B cell (primary cell): ENCODE results near the gene LBX2. TPM values are rescaled to one million over a fixed set of nuclear protein-coding genes. Genes with fewer than 3 reads are reported as not detected.

ENCODE experiments used
- ATAC-seq: fragments of 200-7000 bp; cut with Tn5 transposase; one replicate; pipeline ENCODE4 v1.10.0; 2021; ENCODE audit warnings: low read depth, mild to moderate bottlenecking, moderate number of reproducible peaks, moderate library complexity
- CTCF ChIA-PET: fragments of 350-600 bp; sonication (Branson Sonifier 250); formaldehyde crosslinking; loops from one replicate; lab custom pipeline; 2021; ENCODE audit warnings: antibody characterized with exemption, inconsistent platforms; lab: Charles Lee
- POLR2A ChIA-PET: fragments of 350-600 bp; sonication (Branson Sonifier 250); formaldehyde crosslinking; loops from one replicate; lab custom pipeline; 2021; ENCODE audit warnings: antibody characterized with exemption; lab: Charles Lee
- DNase-seq: peaks from one replicate; pipeline ENCODE4 v3.0.0; 2013
- H2AFZ ChIP-seq: 2 replicates; pipeline ENCODE4 v1.6.1; 2012; ENCODE audit warnings: mild to moderate bottlenecking, low read depth, low read length; ENCODE audit not compliant: insufficient read depth, poor library complexity, severe bottlenecking
- H3K27ac ChIP-seq, 2 donors: 1 replicate in 1 of 2; 2 replicates in 1 of 2; pipeline ENCODE4 v1.5.1; 2012 to 2013; ENCODE audit warnings: low read length in 2 of 2, mild to moderate bottlenecking in 2 of 2, moderate library complexity in 1 of 2
- H3K27me3 ChIP-seq, 4 experiments: fragments of 200-600 bp in 1 of 4; sonication (generic) in 1 of 4; replicated peaks in 1 of 4; 1 replicate in 2 of 4; 2 replicates in 2 of 4; pipeline versions ENCODE4 v1.6.1 to v1.7.0; 2013 to 2016; ENCODE audit warnings: low read length in 3 of 4, mild to moderate bottlenecking in 2 of 4, mixed read lengths in 1 of 4, moderate library complexity in 1 of 4; ENCODE audit not compliant: insufficient read depth in 4 of 4, control insufficient read depth in 3 of 4; ENCODE audit errors: control extremely low read depth in 1 of 4
- H3K36me3 ChIP-seq, 2 experiments: replicated peaks in 1 of 2; 1 replicate in 1 of 2; 2 replicates in 1 of 2; pipeline versions ENCODE4 v1.6.1 to v1.7.1; 2013; ENCODE audit warnings: low read length in 1 of 2; ENCODE audit not compliant: insufficient read depth in 2 of 2, control insufficient read depth in 1 of 2; ENCODE audit errors: control extremely low read depth in 1 of 2, extremely low read depth in 1 of 2
- H3K4me1 ChIP-seq, 2 donors: fragments of 200-600 bp in 1 of 2; sonication (generic) in 1 of 2; 1 replicate in 1 of 2; 2 replicates in 1 of 2; pipeline versions ENCODE4 v1.5.1 to v1.6.1; 2013 to 2017; ENCODE audit warnings: low read length in 2 of 2; ENCODE audit not compliant: control insufficient read depth in 2 of 2, insufficient read depth in 2 of 2
- H3K4me2 ChIP-seq: replicated peaks from 2 replicates; pipeline ENCODE3; 2012; ENCODE audit warnings: mild to moderate bottlenecking, low read depth, low read length; ENCODE audit not compliant: poor library complexity, severe bottlenecking
- H3K4me3 ChIP-seq, 5 experiments: fragments of 200-600 bp in 1 of 5; sonication (generic) in 1 of 5; 1 replicate in 3 of 5; 2 replicates in 2 of 5; pipeline versions ENCODE4 v1.5.1 to v1.7.0; 2011 to 2016; ENCODE audit warnings: low read length in 4 of 5, mild to moderate bottlenecking in 4 of 5, low read depth in 2 of 5, control low read depth in 1 of 5, moderate library complexity in 1 of 5; ENCODE audit not compliant: insufficient read depth in 1 of 5; ENCODE audit errors: control extremely low read depth in 1 of 5, extremely low read depth in 1 of 5
- H3K79me2 ChIP-seq: fragments of 200-600 bp; sonication (generic); one replicate; pipeline ENCODE4 v1.6.0; 2016; ENCODE audit warnings: low read length; ENCODE audit not compliant: control insufficient read depth, insufficient read depth
- H3K9ac ChIP-seq: fragments of 200-600 bp; sonication (generic); 2 replicates; pipeline ENCODE4 v1.6.1; 2017; ENCODE audit warnings: mild to moderate bottlenecking, low read length, moderate library complexity
- H3K9me3 ChIP-seq, 3 donors: one replicate each; pipeline versions ENCODE4 v1.6.1 to v1.7.1; 2013; ENCODE audit warnings: low read length in 2 of 3; ENCODE audit not compliant: control insufficient read depth in 2 of 3, insufficient read depth in 1 of 3; ENCODE audit errors: control extremely low read depth in 1 of 3
- H4K20me1 ChIP-seq: 2 replicates; pipeline ENCODE4 v1.6.0; 2012; ENCODE audit warnings: mild to moderate bottlenecking, low read length; ENCODE audit not compliant: insufficient read depth, control insufficient read depth, poor library complexity, severe bottlenecking
- H3K27ac Mint-ChIP-seq: one replicate; pipeline ENCODE4 v1.8.0; 2021; ENCODE audit warnings: mixed read lengths
- H3K27me3 Mint-ChIP-seq: one replicate; pipeline ENCODE4 v1.8.0; 2021; ENCODE audit warnings: mixed read lengths
- H3K4me1 Mint-ChIP-seq: one replicate; pipeline ENCODE4 v1.8.0; 2021; ENCODE audit warnings: mixed read lengths
- H3K4me3 Mint-ChIP-seq: one replicate; pipeline ENCODE4 v1.8.0; 2021; ENCODE audit warnings: mixed read lengths
- H3K9me3 Mint-ChIP-seq: one replicate; pipeline ENCODE4 v1.8.0; 2022; ENCODE audit warnings: mixed read lengths; ENCODE audit not compliant: insufficient read depth
- EZH2 ChIP-seq: IDR thresholded peaks from 2 replicates; pipeline ENCODE4 v1.6.1; 2012; ENCODE audit warnings: borderline replicate concordance, low read depth, mild to moderate bottlenecking, moderate library complexity, low read length; ENCODE audit not compliant: insufficient read depth, poor library complexity, severe bottlenecking
- whole genome bisulfite sequencing: methylation state at CpG from one replicate; pipeline ENCODE4 v1.1.5; 2013; ENCODE audit warnings: missing lambda C conversion rate; ENCODE audit not compliant: insufficient coverage; 5-methylcytosine and 5-hydroxymethylcytosine counted together
- intact Hi-C: fragments of 100-400 bp; cut with micrococcal nuclease; formaldehyde crosslinking; loops from one replicate; pipeline ENCODE4 v1.10.0; 2022
- polyA plus RNA-seq: library from polyadenylated mRNA; depleted of rRNA; stranded (reverse); fragments of >200 nt; gene quantifications from 2 replicates; pipeline ENCODE4 v1.2.3, GENCODE V29; 2012
- total RNA-seq, 2 donors: library from RNA; stranded (reverse); fragments of 120-200 nt in 1 of 2; gene quantifications; 1 replicate in 1 of 2; 2 replicates in 1 of 2; pipeline versions ENCODE4 v1.2.3 to v1.2.4, GENCODE V29; 2013 to 2022
- TF ChIP-seq, protein P1 (sequence below): fragments of 200-600 bp; IDR thresholded peaks from one replicate; pipeline ENCODE4 v1.8.0; 2022; ENCODE audit warnings: antibody characterized with exemption, mild to moderate bottlenecking

LBX2 gene
- total and polyA plus RNA-seq, 2 donors (not counting 1 experiment from before 2014, with no cell fraction given): 1.1 to 2.0 TPM

- DNase-seq (no peak), ATAC-seq (no peak)
- intact Hi-C loops: loop anchor here (5.0 kb wide), 2 partner anchors 788 to 1293 kb away; partner anchors contain the start of genes CCT7, PRADC1 and TPRKB
- Histone ChIP-seq H4K20me1 (peaks cover 17% of the 10 kb centered on the region), H3K79me2 (peaks cover 11% of the 10 kb centered on the region), H3K9ac (no peak overlapping the region), H3K36me3 (peaks cover 0 to 29% of the 10 kb centered on the region in 2 experiments), H3K9me3 (no peaks in the 10 kb centered on the region), H3K27me3 (peaks cover 0 to 7% (median 1%) of the 10 kb centered on the region in 4 experiments), H3K4me3 (no peak overlapping the region), H3K4me1 (peaks cover 24 to 29% of the 10 kb centered on the region in 2 donors), H3K27ac (no peak overlapping the region), H2AFZ (no peak overlapping the region), H3K4me2 (no peak overlapping the region)
- Mint-ChIP-seq H3K4me1 (peaks cover 24% of the 10 kb centered on the region), H3K4me3 (no peak overlapping the region), H3K9me3 (no peaks in the 10 kb centered on the region), H3K27ac (no peak overlapping the region), H3K27me3 (peaks cover 7% of the 10 kb centered on the region)
- CTCF ChIA-PET: interaction anchor here (1.3 to 9.6 kb wide), 2 partner anchors 16 to 62 kb away, joined by 3 to 71 read pairs; no protein-coding TSS in a partner anchor
- WGBS: 97% methylated on average over 8 of the region's 10 CpGs
- TF ChIP-seq, protein P1, sequence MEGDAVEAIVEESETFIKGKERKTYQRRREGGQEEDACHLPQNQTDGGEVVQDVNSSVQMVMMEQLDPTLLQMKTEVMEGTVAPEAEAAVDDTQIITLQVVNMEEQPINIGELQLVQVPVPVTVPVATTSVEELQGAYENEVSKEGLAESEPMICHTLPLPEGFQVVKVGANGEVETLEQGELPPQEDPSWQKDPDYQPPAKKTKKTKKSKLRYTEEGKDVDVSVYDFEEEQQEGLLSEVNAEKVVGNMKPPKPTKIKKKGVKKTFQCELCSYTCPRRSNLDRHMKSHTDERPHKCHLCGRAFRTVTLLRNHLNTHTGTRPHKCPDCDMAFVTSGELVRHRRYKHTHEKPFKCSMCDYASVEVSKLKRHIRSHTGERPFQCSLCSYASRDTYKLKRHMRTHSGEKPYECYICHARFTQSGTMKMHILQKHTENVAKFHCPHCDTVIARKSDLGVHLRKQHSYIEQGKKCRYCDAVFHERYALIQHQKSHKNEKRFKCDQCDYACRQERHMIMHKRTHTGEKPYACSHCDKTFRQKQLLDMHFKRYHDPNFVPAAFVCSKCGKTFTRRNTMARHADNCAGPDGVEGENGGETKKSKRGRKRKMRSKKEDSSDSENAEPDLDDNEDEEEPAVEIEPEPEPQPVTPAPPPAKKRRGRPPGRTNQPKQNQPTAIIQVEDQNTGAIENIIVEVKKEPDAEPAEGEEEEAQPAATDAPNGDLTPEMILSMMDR: no peak
- no peak for TF ChIP-seq EZH2
- POLR2A ChIA-PET: interaction anchor here (0.8 to 1.1 kb wide), 2 partner anchors 19 to 46 kb away, joined by 3 read pairs; no protein-coding TSS in a partner anchor
Observed at GRCh38 chr2:74524955-74525716, 25.7 kb upstream of the LBX2 start.

DNA sequence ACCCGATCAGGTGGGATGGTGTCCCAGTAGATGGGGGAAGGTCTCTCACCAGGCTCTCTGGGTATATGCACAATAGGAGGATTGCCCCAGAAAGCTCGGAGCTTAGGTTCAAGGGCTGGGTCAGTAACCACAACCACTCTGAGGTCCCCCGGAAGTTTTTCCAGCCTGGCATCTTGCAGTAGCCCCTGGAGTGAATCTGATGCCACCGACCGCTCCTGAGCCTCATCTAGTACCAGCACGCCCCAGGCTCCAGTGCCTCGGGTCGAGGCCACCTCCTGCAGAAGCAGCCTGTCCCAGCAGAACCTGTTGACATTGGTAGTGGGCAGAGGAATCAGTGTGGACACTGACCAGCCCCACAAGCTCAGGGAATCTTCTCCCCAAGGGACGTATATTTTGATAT, 24.6 kb upstream of the LBX2 start:
- no peaks in the 10 kb centered on the region for H3K9me3 ChIP-seq
- no peak overlapping the region for H3K4me2 ChIP-seq
- 91% methylated on average over 8 of the region's 9 CpGs for WGBS
- H4K20me1 ChIP-seq: peaks cover 17% of the 10 kb centered on the region
- H3K4me1 ChIP-seq: peaks cover 23 to 27% of the 10 kb centered on the region in 2 donors
- Mint-ChIP-seq H3K9me3 (no peaks in the 10 kb centered on the region), H3K27me3 (peaks cover 17% of the 10 kb centered on the region), H3K27ac (no peak overlapping the region), H3K4me1 (peaks cover 23% of the 10 kb centered on the region), H3K4me3 (no peak overlapping the region)
- DNase-seq (no peak), ATAC-seq (no peak)
- ChIA-PET POLR2A (interaction anchor here (0.6 kb wide), 1 partner anchor 76 kb away, joined by 4 read pairs; no protein-coding TSS in a partner anchor), CTCF (no interaction called here)
- no peak overlapping the region for H2AFZ ChIP-seq
- H3K27ac ChIP-seq: no peak overlapping the region
- no peak for TF ChIP-seq EZH2
- TF ChIP-seq, protein P1: no peak
- no peak overlapping the region for H3K9ac ChIP-seq
- peaks cover 5% of the 10 kb centered on the region for H3K79me2 ChIP-seq
- peaks cover 0 to 29% of the 10 kb centered on the region in 2 experiments for H3K36me3 ChIP-seq
- H3K27me3 ChIP-seq: peaks cover 0 to 18% (median 11%) of the 10 kb centered on the region in 4 experiments
- intact Hi-C loops: no loop called here
- H3K4me3 ChIP-seq: no peak overlapping the region
